CD14-positive monocyte (primary cell): ENCODE results near the gene ARMCX2. TPM values are rescaled to one million over a fixed set of nuclear protein-coding genes. Genes with fewer than 3 reads are reported as not detected.

Experiments
- DNase-seq, 3 donors: peaks; one replicate each; pipeline ENCODE4 v3.0.0-alpha.2; 2011 to 2022
- H2AFZ ChIP-seq: 2 replicates; pipeline ENCODE4 v1.6.0; 2012; ENCODE audit warnings: mild to moderate bottlenecking, low read depth, low read length, inconsistent platforms; ENCODE audit not compliant: insufficient read depth, poor library complexity, severe bottlenecking
- H3K27ac ChIP-seq, 2 donors: 1 replicate in 1 of 2; 2 replicates in 1 of 2; pipeline ENCODE4 v1.5.1; 2012 to 2013; ENCODE audit warnings: low read length in 2 of 2, control low read depth in 1 of 2, inconsistent platforms in 1 of 2, low read depth in 1 of 2, mild to moderate bottlenecking in 1 of 2
- H3K27me3 ChIP-seq, 2 donors: one replicate each; pipeline versions ENCODE4 v1.6.0 to v1.6.1; 2011 to 2013; ENCODE audit warnings: low read length in 2 of 2; ENCODE audit not compliant: control insufficient read depth in 2 of 2, insufficient read depth in 2 of 2
- H3K36me3 ChIP-seq, 2 donors: replicated peaks in 1 of 2; 1 replicate in 1 of 2; 2 replicates in 1 of 2; pipeline versions ENCODE4 v1.5.1 to v1.6.1; 2012 to 2013; ENCODE audit warnings: low read length in 2 of 2, control low read depth in 1 of 2, inconsistent platforms in 1 of 2, mild to moderate bottlenecking in 1 of 2; ENCODE audit not compliant: insufficient read depth in 2 of 2, control insufficient read depth in 1 of 2
- H3K4me1 ChIP-seq, 2 donors: 1 replicate in 1 of 2; 2 replicates in 1 of 2; pipeline versions ENCODE4 v1.5.1 to v1.6.1; 2012 to 2013; ENCODE audit warnings: low read length in 2 of 2, control low read depth in 1 of 2, inconsistent platforms in 1 of 2, mild to moderate bottlenecking in 1 of 2, moderate library complexity in 1 of 2; ENCODE audit not compliant: insufficient read depth in 2 of 2, control insufficient read depth in 1 of 2
- H3K4me2 ChIP-seq: replicated peaks from 2 replicates; pipeline ENCODE3; 2012; ENCODE audit warnings: low read length, moderate library complexity, mild to moderate bottlenecking; ENCODE audit not compliant: poor library complexity, severe bottlenecking; ENCODE audit errors: extremely low read depth
- H3K4me3 ChIP-seq, 3 experiments: fragments of 200-600 bp in 1 of 3; sonication (generic) in 1 of 3; replicated peaks in 1 of 3; 1 replicate in 2 of 3; 2 replicates in 1 of 3; pipeline ENCODE4 v1.5.1; 2011 to 2013; ENCODE audit warnings: low read length in 3 of 3, mild to moderate bottlenecking in 3 of 3, control low read depth in 2 of 3, low read depth in 2 of 3, inconsistent platforms in 1 of 3, moderate library complexity in 1 of 3
- H3K79me2 ChIP-seq: 2 replicates; pipeline ENCODE4 v1.6.0; 2012; ENCODE audit warnings: mild to moderate bottlenecking, control low read depth, inconsistent platforms, low read length, moderate library complexity; ENCODE audit not compliant: insufficient read depth
- H3K9ac ChIP-seq: 2 replicates; pipeline ENCODE4 v1.6.0; 2017; ENCODE audit warnings: low read length, mild to moderate bottlenecking; ENCODE audit not compliant: insufficient read depth, poor library complexity, severe bottlenecking
- H3K9me3 ChIP-seq, 2 donors: replicated peaks in 1 of 2; 1 replicate in 1 of 2; 2 replicates in 1 of 2; pipeline versions ENCODE4 v1.5.1 to v1.6.1; 2012 to 2013; ENCODE audit warnings: low read length in 2 of 2, control low read depth in 1 of 2; ENCODE audit not compliant: control insufficient read depth in 1 of 2, insufficient read depth in 1 of 2
- H4K20me1 ChIP-seq: 2 replicates; pipeline ENCODE4 v1.6.0; 2012; ENCODE audit warnings: mild to moderate bottlenecking, low read length, control low read depth, moderate library complexity; ENCODE audit not compliant: insufficient read depth
- H3K27ac Mint-ChIP-seq, 7 donors: one replicate each; pipeline ENCODE4 v1.8.0; 2020; ENCODE audit warnings: mild to moderate bottlenecking in 7 of 7, mixed read lengths in 7 of 7, moderate library complexity in 6 of 7, inconsistent platforms in 2 of 7
- H3K27me3 Mint-ChIP-seq, 3 donors: one replicate each; pipeline ENCODE4 v1.8.0; 2021 to 2022; ENCODE audit warnings: low read depth in 3 of 3, mild to moderate bottlenecking in 3 of 3, mixed read lengths in 3 of 3, moderate library complexity in 3 of 3, inconsistent platforms in 1 of 3
- H3K36me3 Mint-ChIP-seq, 2 donors: one replicate each; pipeline ENCODE4 v1.8.0; 2020; ENCODE audit warnings: mixed read lengths in 2 of 2, inconsistent platforms in 1 of 2, mild to moderate bottlenecking in 1 of 2
- H3K4me1 Mint-ChIP-seq: one replicate; pipeline ENCODE4 v1.8.0; 2020; ENCODE audit warnings: mild to moderate bottlenecking, mixed read lengths
- H3K4me3 Mint-ChIP-seq, 2 donors: one replicate each; pipeline ENCODE4 v1.8.0; 2020; ENCODE audit warnings: mild to moderate bottlenecking in 2 of 2, mixed read lengths in 2 of 2, moderate library complexity in 1 of 2
- H3K9me3 Mint-ChIP-seq, 7 donors: one replicate each; pipeline ENCODE4 v1.8.0; 2020 to 2022; ENCODE audit warnings: mixed read lengths in 7 of 7, mild to moderate bottlenecking in 6 of 7, moderate library complexity in 6 of 7, inconsistent platforms in 2 of 7
- CTCF ChIP-seq: fragments of 200-600 bp; IDR thresholded peaks from one replicate; pipeline ENCODE4 v1.8.0; 2022; ENCODE audit warnings: antibody characterized with exemption, mild to moderate bottlenecking
- WGBS: methylation state at CpG from one replicate; pipeline ENCODE4 v1.1.5; 2013; ENCODE audit warnings: missing lambda C conversion rate; ENCODE audit not compliant: insufficient coverage; 5-methylcytosine and 5-hydroxymethylcytosine counted together
- intact Hi-C, 2 donors: fragments of 100-400 bp; cut with micrococcal nuclease; formaldehyde crosslinking; loops; one replicate each; pipeline versions ENCODE4 v1.15.0 to v1.15.1; 2023
- polyA plus RNA-seq, 3 donors: library from polyadenylated mRNA; depleted of rRNA in 1 of 3; unstranded in 2 of 3; stranded (reverse) in 1 of 3; fragments of 300-500 nt in 2 of 3; fragments of >200 nt in 1 of 3; fragmentation: Illumina TruSeq in 2 of 3; gene quantifications; 1 replicate in 2 of 3; 2 replicates in 1 of 3; pipeline ENCODE4 v1.2.3, GENCODE V29; 2012 to 2021

The ARMCX2 gene
- polyA plus RNA-seq, 3 donors, result 0.27 to 0.63 (median 0.61) TPM

DNA sequence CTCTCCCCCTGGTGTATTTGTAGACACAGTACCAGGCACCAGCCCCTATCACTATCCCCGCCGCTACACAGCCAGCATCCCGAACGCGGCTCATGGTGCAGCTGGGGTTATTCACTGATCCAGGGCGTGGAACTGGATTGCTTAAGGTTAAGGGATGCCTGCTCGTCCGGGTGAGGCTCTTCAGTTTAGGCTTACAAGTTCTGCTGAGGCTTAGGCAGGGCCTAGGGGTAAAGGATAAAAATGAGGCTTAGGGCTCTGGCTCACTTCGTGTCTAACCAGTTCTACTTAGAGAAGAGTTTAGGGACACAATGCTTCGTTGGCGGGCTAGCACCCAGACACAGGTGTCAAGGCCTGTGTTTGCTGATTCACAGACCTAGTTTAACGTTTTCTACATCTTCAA is 2.2 kb downstream of the ARMCX2 start:
- no peak overlapping the region for H2AFZ ChIP-seq
- no peak overlapping the region for H3K4me2 ChIP-seq
- no peaks in the 10 kb centered on the region for H4K20me1 ChIP-seq
- Mint-ChIP-seq H3K9me3 (peaks cover 0 to 6% (median 1%) of the 10 kb centered on the region in 7 donors), H3K36me3 (no peaks in the 10 kb centered on the region), H3K27me3 (peaks cover 9 to 14% (median 10%) of the 10 kb centered on the region in 3 donors), H3K4me1 (peaks cover 12% of the 10 kb centered on the region), H3K4me3 (no peak overlapping the region), H3K27ac (no peak overlapping the region)
- H3K36me3 ChIP-seq, result no peaks in the 10 kb centered on the region
- TF ChIP-seq CTCF, result no peak
- WGBS, result 94% methylated on average over 3 of the region's 12 CpGs
- H3K9ac ChIP-seq, result no peak overlapping the region
- no peak overlapping the region for H3K27ac ChIP-seq
- no peaks in the 10 kb centered on the region for H3K79me2 ChIP-seq
- intact Hi-C loops, result no loop called here
- H3K4me1 ChIP-seq, result peaks cover 9 to 15% of the 10 kb centered on the region in 2 donors
- DNase-seq, result no peak
- H3K4me3 ChIP-seq, result no peak overlapping the region
- H3K9me3 ChIP-seq, result no peaks in the 10 kb centered on the region
- H3K27me3 ChIP-seq, result peaks cover 0 to 8% of the 10 kb centered on the region in 2 donors

- peaks cover 9 to 15% of the 10 kb centered on the region in 2 donors for H3K4me1 ChIP-seq
- H2AFZ ChIP-seq, result no peak overlapping the region
- H3K4me3 ChIP-seq, result no peak overlapping the region
- intact Hi-C loops, result no loop called here
- no peak for DNase-seq
- no peaks in the 10 kb centered on the region for H4K20me1 ChIP-seq
- TF ChIP-seq CTCF, result no peak
- no peak overlapping the region for H3K4me3 Mint-ChIP-seq
- no peak overlapping the region for H3K4me2 ChIP-seq
- H3K27me3 Mint-ChIP-seq, result peaks cover 9 to 14% (median 10%) of the 10 kb centered on the region in 3 donors
- no peaks in the 10 kb centered on the region for H3K36me3 ChIP-seq
- no peaks in the 10 kb centered on the region for H3K36me3 Mint-ChIP-seq
- H3K9ac ChIP-seq, result no peak overlapping the region
- no peak overlapping the region for H3K27ac ChIP-seq
- H3K79me2 ChIP-seq, result no peaks in the 10 kb centered on the region
- peaks cover 0 to 8% of the 10 kb centered on the region in 2 donors for H3K27me3 ChIP-seq
- H3K9me3 Mint-ChIP-seq, result peaks cover 0 to 6% (median 1%) of the 10 kb centered on the region in 7 donors
- H3K9me3 ChIP-seq, result no peaks in the 10 kb centered on the region
- 97% methylated on average over 11 of the region's 13 CpGs for WGBS
- H3K4me1 Mint-ChIP-seq, result peaks cover 12% of the 10 kb centered on the region
- H3K27ac Mint-ChIP-seq, result no peak overlapping the region
These were observed 2.8 kb downstream of the ARMCX2 start for GRCh38 chrX:101656817-101657216.
